ENCODE measurements around the gene KLHL17.

Gene KLHL17

GRCh38 chr1:936348-937264 lies 23.8 kb upstream of the KLHL17 start:
- TF ChIP-seq EZH2 (IDR thresholded peaks at IDR 0.05; ENCODE audit: borderline replicate concordance, low read length) (no peak), CTCF (IDR thresholded peaks at IDR 0.05; ENCODE audit: low read length) (no peak)
- no peak overlapping the region for H3K4me3 ChIP-seq (ENCODE audit: low read depth, low read length, poor library complexity, severe bottlenecking)
- H3K4me2 ChIP-seq (ENCODE audit: low read length) = no peak overlapping the region
- peaks cover 7% of the 10 kb centered on the region for H3K4me1 ChIP-seq (ENCODE audit: insufficient read depth, low read length, severe bottlenecking)
- H3K9ac ChIP-seq (ENCODE audit: low read length) = no peak overlapping the region
- H3K36me3 ChIP-seq (ENCODE audit: insufficient read depth, low read length) = no peaks in the 10 kb centered on the region
- no peaks in the 10 kb centered on the region for H3K79me2 ChIP-seq (ENCODE audit: insufficient read depth, low read length)
- no peak overlapping the region for H2AFZ ChIP-seq (ENCODE audit: low read length)
- no peaks in the 10 kb centered on the region for H3K9me2 ChIP-seq (ENCODE audit: low read depth, low read length)
- H3K27me3 ChIP-seq (ENCODE audit: insufficient read depth, low read length) = peaks cover 26% of the 10 kb centered on the region; the same call in 1 of the 2 replicates
- no peaks in the 10 kb centered on the region for H4K20me1 ChIP-seq (ENCODE audit: insufficient read depth, low read length)
- no peak overlapping the region for H3K27ac ChIP-seq (ENCODE audit: low read depth, low read length, poor library complexity, severe bottlenecking)
- no peaks in the 10 kb centered on the region for H3F3A ChIP-seq (ENCODE audit: insufficient read depth, low read length)
- no peaks in the 10 kb centered on the region for H3K9me3 ChIP-seq (ENCODE audit: low read length)

GRCh38 chr1:937521-937920 lies 22.9 kb upstream of the KLHL17 start:
- no peaks in the 10 kb centered on the region for H3K9me2 ChIP-seq (ENCODE audit: low read depth, low read length)
- H3K9me3 ChIP-seq (ENCODE audit: low read length) = no peaks in the 10 kb centered on the region
- H2AFZ ChIP-seq (ENCODE audit: low read length) = no peak overlapping the region
- no peaks in the 10 kb centered on the region for H3K79me2 ChIP-seq (ENCODE audit: insufficient read depth, low read length)
- H4K20me1 ChIP-seq (ENCODE audit: insufficient read depth, low read length) = no peaks in the 10 kb centered on the region
- no peaks in the 10 kb centered on the region for H3F3A ChIP-seq (ENCODE audit: insufficient read depth, low read length)
- TF ChIP-seq CTCF (IDR thresholded peaks at IDR 0.05; ENCODE audit: low read length) = no peak
- no peak for TF ChIP-seq EZH2 (IDR thresholded peaks at IDR 0.05; ENCODE audit: borderline replicate concordance, low read length)
- no peak overlapping the region for H3K4me2 ChIP-seq (ENCODE audit: low read length)
- no peak overlapping the region for H3K9ac ChIP-seq (ENCODE audit: low read length)
- H3K27ac ChIP-seq (ENCODE audit: low read depth, low read length, poor library complexity, severe bottlenecking) = no peak overlapping the region
- H3K36me3 ChIP-seq (ENCODE audit: insufficient read depth, low read length) = no peaks in the 10 kb centered on the region
- no peak overlapping the region for H3K4me3 ChIP-seq (ENCODE audit: low read depth, low read length, poor library complexity, severe bottlenecking)
- peaks cover 9% of the 10 kb centered on the region for H3K4me1 ChIP-seq (ENCODE audit: insufficient read depth, low read length, severe bottlenecking)
- peaks cover 26% of the 10 kb centered on the region; the same call in 1 of the 2 replicates for H3K27me3 ChIP-seq (ENCODE audit: insufficient read depth, low read length)

DNA sequence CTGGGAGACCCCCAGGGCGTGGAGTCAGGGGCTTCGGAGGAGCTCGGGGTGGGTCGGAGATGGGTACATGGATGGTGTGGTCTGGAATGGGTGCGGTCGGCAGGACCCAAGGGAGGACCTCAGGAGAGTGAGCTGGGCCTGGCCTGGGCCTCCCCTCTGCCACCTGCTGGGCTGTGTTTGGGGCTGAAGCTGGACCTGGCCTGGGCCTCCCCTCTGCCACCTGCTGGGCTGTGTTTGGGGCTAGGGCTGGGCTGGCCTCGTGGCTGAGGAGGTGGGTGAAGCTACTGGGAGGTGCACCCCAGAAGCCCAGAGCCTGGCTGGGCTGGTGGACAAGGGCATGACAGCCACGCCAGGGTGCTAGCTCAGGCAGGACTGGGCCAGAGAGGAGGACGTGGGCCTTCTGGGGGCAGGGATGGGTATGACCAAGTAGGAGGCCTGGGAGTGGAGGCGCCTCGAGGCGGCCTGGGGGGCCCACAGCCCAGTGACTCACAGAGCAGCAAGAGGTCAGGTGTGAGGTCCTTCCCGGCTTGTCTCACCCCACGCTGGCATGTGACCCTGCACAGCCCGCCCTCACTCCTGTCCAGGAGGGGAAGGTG lies 22.2 kb upstream of the KLHL17 start:
- H3K4me2 ChIP-seq (ENCODE audit: low read length) = no peak overlapping the region

More for the DNA sequence above, 22.2 kb upstream of the KLHL17 start:
- H3K79me2 ChIP-seq (ENCODE audit: insufficient read depth, low read length) = no peaks in the 10 kb centered on the region
- no peak overlapping the region for H3K27ac ChIP-seq (ENCODE audit: low read depth, low read length, poor library complexity, severe bottlenecking)
- TF ChIP-seq EZH2 (IDR thresholded peaks at IDR 0.05; ENCODE audit: borderline replicate concordance, low read length) = no peak
- no peak; the same call in 1 of the 2 replicates for TF ChIP-seq CTCF (IDR thresholded peaks at IDR 0.05; ENCODE audit: low read length)
- H2AFZ ChIP-seq (ENCODE audit: low read length) = no peak overlapping the region
- no peaks in the 10 kb centered on the region for H3K9me2 ChIP-seq (ENCODE audit: low read depth, low read length)
- no peaks in the 10 kb centered on the region for H3K36me3 ChIP-seq (ENCODE audit: insufficient read depth, low read length)
- H3K4me3 ChIP-seq (ENCODE audit: low read depth, low read length, poor library complexity, severe bottlenecking) = no peak overlapping the region
- H3K27me3 ChIP-seq (ENCODE audit: insufficient read depth, low read length) = peaks cover 20% of the 10 kb centered on the region; the same call in 1 of the 2 replicates
- H3K9ac ChIP-seq (ENCODE audit: low read length) = no peak overlapping the region
- H3K4me1 ChIP-seq (ENCODE audit: insufficient read depth, low read length, severe bottlenecking) = peaks cover 9% of the 10 kb centered on the region
- no peaks in the 10 kb centered on the region for H4K20me1 ChIP-seq (ENCODE audit: insufficient read depth, low read length)
- H3K9me3 ChIP-seq (ENCODE audit: low read length) = no peaks in the 10 kb centered on the region
- H3F3A ChIP-seq (ENCODE audit: insufficient read depth, low read length) = no peaks in the 10 kb centered on the region
